Measurements from ENCODE around the gene KPNA5.
A peak's percentile ranks its signal among the peaks of the same experiment; 100 is the strongest.
"Not testable (repeated sequence)": the region's sequence is repeated elsewhere in the genome, so short reads cannot be mapped to it uniquely, and the experiment has no call there.

KPNA5 gene

DNA sequence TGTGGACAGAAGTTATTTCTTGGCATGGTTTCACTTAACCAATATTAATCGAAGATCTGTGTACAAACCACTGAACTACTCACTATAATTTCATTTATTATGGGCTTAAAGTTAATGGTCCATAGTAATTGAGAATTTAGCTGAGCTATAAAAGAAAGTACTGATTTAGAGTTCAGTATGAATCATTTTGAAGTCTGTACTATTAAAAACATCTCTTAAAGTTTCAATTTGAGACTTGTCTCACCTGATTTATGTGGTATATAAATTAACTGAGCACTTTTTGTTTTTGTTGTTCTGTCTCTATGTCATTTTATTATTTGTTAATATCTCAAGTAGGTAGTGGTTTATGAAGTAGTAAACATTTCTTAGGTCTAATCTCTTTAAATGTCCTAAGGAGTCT is 24.9 kb downstream of the KPNA5 start:
- no peak for DNase-seq

DNA sequence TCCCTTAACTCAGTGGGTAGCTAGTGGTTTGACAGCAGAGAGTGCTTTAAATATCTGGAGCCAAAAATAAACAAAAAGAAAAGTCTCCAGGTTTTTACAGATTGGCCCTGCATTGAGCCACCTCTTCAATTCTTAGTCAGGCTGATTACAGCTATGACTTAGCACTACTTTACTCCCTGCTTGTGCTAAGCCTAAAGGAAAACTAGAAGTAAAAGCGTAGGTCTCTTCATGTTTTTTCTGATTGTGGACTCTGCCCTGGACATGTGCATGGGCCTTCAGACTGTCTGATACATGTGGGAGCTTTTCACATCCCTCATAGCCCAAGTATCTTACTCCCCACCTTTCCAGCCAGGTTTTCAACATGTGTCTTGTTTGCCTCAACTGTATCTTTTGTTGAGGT is 33.3 kb downstream of the KPNA5 start:
- DNase-seq = no peak

- no peak for DNase-seq
Observed at GRCh38 chr6:116714761-116715160, 33.8 kb downstream of the KPNA5 start.

DNA sequence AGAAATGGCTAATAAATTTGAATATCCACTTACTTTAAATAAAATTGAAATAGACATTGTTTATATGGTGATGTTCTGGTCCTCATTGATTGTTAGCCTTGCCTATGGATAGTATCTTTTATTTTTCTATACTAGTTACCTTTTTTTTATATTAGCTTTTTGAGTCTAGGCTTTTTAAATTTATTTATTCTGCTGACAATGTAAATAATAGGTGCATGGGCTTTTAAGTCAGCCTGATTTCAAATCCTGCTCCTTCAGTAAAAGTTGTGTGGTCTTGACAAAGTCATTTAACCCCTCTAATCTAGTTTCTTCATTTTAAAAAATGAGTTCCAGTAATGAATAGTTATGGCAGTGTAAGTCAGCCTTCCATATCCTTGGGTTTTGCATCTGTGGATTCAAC is 45.9 kb downstream of the KPNA5 start:
- no peak for DNase-seq

DNA sequence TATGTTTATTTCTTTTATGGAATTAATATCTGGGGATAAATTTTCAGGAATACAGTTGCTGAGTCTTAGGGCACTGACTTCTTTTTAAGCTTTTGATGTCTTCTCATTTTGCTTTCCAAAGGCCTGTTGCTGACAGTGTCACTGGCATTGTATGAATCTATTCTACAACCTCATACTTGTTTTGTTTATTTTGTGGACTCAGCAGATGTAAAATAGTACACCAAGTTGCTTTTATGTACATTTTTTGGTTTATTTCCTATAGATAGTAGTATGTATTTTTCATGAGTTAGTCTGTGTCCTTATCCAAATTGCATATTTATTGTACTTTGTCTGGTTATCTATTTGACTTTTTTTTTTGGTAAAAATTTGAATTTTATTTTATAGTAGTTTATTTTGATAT is 49.5 kb downstream of the KPNA5 start:
- no peak for DNase-seq

DNA sequence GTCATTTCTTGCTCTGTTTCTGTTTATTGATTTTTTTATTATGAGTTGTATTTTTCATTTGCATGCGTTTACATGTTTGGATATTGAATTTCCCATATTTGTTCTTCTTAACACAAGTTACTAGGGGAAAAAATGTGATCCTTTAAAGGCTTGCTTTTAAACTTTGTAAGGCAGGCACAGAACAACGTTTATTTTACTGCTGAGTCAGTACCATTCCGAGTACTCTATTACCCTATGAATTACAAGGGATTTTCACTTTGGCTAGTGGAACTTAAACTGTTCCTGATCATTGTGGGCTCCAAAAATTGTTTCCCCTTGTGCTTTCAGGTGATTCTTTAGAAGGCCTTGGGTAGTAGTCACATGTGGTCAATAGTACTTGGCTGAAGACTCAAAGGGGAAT is 56.0 kb downstream of the KPNA5 start:
- no peak for DNase-seq

DNA sequence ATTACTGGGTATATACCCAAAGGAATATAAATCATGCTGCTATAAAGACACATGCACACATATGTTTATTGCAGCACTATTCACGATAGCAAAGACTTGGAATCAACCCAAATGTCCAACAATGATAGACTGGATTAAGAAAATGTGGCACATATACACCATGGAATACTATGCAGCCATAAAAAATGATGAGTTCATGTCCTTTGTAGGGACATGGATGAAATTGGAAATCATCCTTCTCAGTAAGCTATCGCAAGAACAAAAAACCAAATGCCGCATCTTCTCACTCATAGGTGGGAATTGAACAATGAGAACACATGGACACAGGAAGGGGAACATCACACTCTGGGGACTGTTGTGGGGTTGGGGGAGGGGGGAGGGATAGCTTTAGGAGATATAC is 59.5 kb downstream of the KPNA5 start:
- DNase-seq = not testable (repeated sequence)

DNA sequence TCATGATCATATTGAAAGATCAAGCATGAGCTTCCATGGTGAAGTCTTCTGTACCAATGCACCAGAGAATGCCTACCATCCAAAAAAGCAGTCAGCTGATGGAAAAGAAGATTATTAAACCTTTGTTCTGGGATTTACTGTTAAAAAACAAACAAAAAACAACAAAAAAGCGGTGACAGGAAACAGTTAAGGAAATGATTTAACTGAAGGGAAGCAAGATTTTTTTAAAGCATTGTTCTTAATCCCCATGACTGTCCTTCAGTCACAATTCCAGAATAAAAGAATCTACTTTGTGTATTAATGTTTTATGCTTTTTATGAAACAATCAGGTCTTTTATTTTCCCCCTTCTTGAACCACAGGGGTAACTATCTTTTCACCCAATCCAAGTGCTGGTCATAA is 60.6 kb downstream of the KPNA5 start:
- DNase-seq = no peak

- no peak for DNase-seq
Observed at GRCh38 chr6:116745176-116745575, 64.2 kb downstream of the KPNA5 start.

- DNase-seq = no peak
Observed at GRCh38 chr6:116761779-116762178, 80.8 kb downstream of the KPNA5 start.

DNA sequence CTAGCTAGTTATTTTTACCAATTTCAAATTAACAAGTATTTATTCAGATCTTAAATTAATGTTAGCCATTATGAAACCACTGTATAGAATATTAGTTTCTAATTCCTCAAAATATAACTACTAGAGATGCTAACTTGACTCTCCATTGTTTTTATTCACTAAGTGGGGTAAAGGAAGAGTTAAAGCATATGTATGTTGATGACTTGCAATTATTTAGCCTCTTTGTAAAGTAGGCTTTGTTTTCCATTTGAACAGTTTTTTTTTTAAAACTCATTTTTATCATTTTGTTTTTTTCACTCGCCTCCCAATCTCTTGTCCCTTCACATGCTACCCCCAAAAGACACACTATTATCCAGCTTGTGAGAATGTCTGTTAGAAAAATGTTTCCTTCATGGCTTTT is 81.2 kb downstream of the KPNA5 start:
- no peak for DNase-seq

DNA sequence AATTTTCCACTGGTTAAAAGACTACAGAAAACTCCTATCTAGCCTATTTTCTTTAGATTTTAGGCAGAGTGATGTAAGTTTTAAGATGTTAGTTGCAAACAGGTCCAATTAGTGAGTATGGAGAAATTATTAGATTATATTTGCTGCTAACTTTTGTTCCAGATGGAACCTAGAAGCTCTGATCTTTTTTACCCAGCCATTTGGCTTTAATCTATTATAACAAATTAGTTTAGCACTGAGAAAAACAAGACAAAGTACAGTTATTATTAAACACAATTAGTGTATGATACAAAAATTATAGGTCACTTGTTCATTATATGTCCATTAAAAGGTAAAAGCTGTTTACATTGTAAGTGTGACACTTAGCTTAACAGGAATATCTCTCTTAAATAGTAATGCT is 82.0 kb downstream of the KPNA5 start:
- DNase-seq = no peak

- no peak for DNase-seq
Observed at GRCh38 chr6:116763906-116764628, 83.1 kb downstream of the KPNA5 start.

DNA sequence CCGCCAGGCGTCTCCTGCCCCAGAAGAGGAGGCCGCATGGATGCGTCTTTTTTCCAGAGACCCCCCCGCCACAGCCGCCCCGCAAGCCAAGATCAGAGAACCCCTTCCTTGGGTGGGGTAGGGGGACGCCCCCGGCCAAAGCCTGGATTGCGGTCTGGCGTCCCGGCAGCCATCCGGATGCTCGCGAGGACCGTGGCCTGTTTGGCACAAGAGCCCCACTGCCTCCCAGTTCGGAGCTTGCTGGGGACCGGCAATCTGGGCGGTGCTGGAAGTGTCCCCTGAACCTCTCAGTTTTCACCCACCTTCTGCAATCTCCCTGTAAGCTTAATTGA is 83.6 kb downstream of the KPNA5 start:
- DNase-seq = no peak

GRCh38 chr6:116764961-116765841 is 84.2 kb downstream of the KPNA5 start, which contains the start of gene FAM162B:
FAM162B (minus strand) TSS chr6:116765719; CDS start chr6:116765576, 143 bp downstream.
- DNase-seq = peak; percentile 2

GRCh38 chr6:116766506-116767176 is 85.6 kb downstream of the KPNA5 start:
- DNase-seq = no peak

DNA sequence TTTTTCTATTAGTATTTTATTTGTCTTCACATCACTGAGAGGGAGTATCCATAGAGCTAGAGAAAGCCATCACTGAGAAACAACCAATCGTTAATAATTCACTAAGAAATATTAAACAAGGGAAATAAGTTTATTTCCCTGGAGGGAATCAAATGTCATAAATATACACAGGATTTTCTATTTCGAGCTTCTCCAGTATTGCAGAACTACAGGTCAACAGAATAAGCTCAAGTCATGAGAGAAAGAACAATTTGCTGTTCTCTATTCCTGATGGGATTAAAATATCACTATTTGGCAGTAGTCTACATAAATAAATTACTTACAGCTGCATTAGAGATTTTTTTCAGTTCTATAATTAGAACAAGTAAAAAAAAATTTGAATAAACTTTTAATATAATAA is 86.7 kb downstream of the KPNA5 start:
- DNase-seq = no peak

DNA sequence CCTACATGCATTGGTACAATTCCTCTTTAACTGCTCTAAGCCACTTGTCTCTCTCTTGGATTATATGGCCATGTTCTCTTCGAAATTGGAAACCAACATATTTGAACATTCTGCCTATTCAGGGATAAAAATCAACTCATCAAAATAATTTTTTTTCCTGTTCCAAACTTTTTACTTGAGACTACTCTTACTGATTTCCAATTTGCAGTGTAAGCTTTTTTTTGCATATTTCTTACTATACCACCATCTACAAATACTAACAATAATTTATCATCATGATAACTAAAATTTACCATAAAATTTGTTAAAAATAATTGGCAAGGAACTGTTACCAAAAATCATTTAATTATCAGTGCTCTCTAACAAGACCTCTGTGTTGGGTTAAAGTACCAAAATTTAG is 91.4 kb downstream of the KPNA5 start:
- DNase-seq = no peak

DNA sequence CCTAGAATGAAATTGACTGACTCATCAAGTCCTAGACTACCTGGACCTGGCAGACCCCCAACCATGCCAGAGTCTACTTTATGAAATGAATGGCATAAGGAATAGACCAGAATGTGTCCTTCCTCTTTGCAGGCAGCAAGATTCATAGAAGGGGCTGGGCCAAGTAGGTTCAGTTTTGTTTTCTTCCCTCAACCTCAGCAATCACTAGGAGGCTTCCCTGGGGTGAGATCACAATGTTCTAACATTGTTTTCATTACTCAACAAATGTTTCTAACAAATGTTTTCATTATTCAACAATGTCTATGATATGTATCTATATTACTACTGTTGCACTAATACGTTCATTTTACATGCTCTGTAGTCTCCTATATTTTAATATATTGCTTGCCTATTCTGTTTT is 92.9 kb downstream of the KPNA5 start:
- DNase-seq = no peak

DNA sequence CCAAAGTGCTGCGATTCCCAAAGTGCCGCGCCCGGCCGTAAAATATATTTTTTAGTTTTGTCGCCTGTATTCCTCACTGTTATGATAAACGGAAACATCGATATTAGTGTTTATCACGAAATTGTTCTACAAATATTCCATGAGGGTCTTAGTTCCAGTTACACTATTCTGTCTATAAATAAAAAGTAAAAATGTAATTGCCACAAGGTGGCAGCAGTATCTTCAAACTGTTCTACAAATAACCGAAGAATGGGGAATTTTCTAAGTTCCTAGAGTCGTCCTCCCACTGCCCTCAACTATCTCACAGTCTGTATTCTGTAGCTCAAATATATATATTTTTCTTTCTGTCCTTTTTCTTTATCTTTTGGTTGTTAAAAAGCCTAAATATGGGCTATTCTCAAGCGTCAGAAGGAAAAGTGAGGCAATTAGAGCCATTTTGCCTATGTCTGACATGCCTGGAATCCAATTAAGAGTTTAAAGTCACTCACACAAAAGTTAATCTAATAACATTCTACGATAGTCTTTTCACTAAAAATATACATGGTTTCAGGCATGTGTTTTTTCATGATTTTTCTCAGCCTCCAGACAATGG is 98.7 kb downstream of the KPNA5 start:
- no peak for DNase-seq

DNA sequence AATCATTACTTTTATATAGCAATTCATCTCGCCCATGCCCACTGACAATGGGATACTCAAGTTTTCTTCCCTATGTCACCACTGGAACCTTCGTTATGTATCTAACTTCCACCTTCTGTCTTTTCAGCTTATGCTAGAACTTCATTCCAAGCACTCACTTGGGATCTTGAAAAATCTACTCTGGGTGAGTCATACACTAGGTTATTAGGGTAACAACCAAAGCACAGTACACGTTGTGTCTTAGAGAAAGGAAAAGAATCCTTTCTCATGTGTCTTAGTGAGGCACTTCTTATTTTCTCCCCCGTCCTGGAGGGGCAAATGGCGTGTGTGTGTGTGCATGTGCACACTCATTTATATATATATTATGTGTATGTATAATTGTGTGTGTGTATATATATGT is 102.8 kb downstream of the KPNA5 start:
- DNase-seq = no peak
